Bronchial epithelial cell (primary cell): ENCODE data around the gene FAM131A. TPM values are rescaled to one million over a fixed set of nuclear protein-coding genes. Genes with fewer than 3 reads are reported as not detected.

Experiments used
- DNase-seq: peaks from one replicate; pipeline ENCODE4 v3.0.0-alpha.2; 2010; ENCODE audit warnings: low read depth
- FAIRE-seq: peaks from 2 replicates; lab custom pipeline; 2011; peaks lifted over from hg19 to GRCh38; lab: Jason Lieb, UNC
- H3K27me3 ChIP-seq: 2 replicates; pipeline ENCODE4 v1.5.1; 2011; ENCODE audit warnings: low read length; ENCODE audit not compliant: control insufficient read depth, insufficient read depth
- H3K36me3 ChIP-seq: 2 replicates; pipeline ENCODE4 v1.5.1; 2011; ENCODE audit warnings: low read length; ENCODE audit not compliant: control insufficient read depth, insufficient read depth
- H3K4me3 ChIP-seq: 2 replicates; pipeline ENCODE4 v1.5.1; 2011; ENCODE audit warnings: mild to moderate bottlenecking, low read depth, low read length, control low read depth
- total RNA-seq: library from RNA; depleted of rRNA; stranded (reverse); fragments of >200 nt; gene quantifications from 2 replicates; pipeline ENCODE4 v1.2.1, GENCODE V29; 2014
- TF ChIP-seq, protein P1 (sequence below): IDR thresholded peaks from 2 replicates; pipeline ENCODE4 v1.5.1; 2011; ENCODE audit warnings: mild to moderate bottlenecking, moderate library complexity, low read length, control low read depth, inconsistent platforms; ENCODE audit not compliant: insufficient read depth, severe bottlenecking

FAM131A gene
- total RNA-seq, 1 donor from 2014 or later: 18.2 TPM

DNA sequence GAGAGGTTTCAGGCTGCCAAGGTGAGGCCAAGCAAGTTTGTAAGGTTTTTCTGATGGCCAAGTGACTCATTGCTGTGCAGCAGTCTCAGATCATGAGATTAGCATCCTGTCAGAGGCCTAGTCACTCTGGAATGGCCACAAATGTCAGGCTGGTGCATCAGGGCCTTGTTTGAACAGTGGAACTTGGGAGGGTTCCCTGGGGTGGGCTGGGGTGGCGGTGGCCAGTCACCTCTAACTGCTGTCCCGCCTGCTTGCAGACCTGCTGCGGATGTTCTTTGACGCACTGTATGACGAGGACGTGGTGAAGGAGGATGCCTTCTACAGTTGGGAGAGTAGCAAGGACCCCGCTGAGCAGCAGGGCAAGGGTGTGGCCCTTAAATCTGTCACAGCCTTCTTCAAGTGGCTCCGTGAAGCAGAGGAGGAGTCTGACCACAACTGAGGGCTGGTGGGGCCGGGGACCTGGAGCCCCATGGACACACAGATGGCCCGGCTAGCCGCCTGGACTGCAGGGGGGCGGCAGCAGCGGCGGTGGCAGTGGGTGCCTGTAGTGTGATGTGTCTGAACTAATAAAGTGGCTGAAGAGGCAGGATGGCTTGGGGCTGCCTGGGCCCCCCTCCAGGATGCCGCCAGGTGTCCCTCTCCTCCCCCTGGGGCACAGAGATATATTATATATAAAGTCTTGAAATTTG is 2.8 kb upstream of the FAM131A start:
- FAIRE-seq: no peak
- Histone ChIP-seq H3K4me3 (no peak overlapping the region), H3K27me3 (no peaks in the 10 kb centered on the region), H3K36me3 (peaks cover 20% of the 10 kb centered on the region)
- peak; percentile 88 for DNase-seq
- TF ChIP-seq, protein P1, sequence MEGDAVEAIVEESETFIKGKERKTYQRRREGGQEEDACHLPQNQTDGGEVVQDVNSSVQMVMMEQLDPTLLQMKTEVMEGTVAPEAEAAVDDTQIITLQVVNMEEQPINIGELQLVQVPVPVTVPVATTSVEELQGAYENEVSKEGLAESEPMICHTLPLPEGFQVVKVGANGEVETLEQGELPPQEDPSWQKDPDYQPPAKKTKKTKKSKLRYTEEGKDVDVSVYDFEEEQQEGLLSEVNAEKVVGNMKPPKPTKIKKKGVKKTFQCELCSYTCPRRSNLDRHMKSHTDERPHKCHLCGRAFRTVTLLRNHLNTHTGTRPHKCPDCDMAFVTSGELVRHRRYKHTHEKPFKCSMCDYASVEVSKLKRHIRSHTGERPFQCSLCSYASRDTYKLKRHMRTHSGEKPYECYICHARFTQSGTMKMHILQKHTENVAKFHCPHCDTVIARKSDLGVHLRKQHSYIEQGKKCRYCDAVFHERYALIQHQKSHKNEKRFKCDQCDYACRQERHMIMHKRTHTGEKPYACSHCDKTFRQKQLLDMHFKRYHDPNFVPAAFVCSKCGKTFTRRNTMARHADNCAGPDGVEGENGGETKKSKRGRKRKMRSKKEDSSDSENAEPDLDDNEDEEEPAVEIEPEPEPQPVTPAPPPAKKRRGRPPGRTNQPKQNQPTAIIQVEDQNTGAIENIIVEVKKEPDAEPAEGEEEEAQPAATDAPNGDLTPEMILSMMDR: no peak

DNA sequence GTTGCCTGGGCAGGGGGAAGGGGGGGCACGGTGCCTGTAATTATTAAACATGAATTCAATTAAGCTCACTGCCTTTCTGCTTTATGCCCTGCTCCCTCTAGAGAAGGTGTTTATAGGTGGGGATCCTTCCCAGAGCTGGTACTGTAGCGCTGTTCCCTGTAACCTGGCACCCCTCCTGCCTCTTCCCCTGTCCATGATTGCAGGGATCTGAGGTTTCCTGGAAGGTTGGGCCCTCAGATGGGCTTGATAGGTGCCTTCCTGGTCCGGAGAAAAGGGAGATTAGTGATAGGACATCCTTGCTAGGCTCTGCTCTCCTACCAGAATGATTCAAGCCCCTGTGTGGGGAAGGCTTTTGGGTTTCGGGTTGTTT is 2.1 kb upstream of the FAM131A start:
- no peak for DNase-seq
- FAIRE-seq: no peak
- Histone ChIP-seq H3K27me3 (no peaks in the 10 kb centered on the region), H3K36me3 (peaks cover 20% of the 10 kb centered on the region), H3K4me3 (peak overlapping the region; percentile 75)
- TF ChIP-seq, protein P1: no peak

- FAIRE-seq (no peak), DNase-seq (peak; percentile 44)
- Histone ChIP-seq H3K27me3 (no peaks in the 10 kb centered on the region), H3K36me3 (peaks cover 20% of the 10 kb centered on the region), H3K4me3 (peak overlapping the region; percentile 75)
- TF ChIP-seq, protein P1: no peak
Measured at GRCh38 chr3:184335661-184336546, 1.5 kb upstream of the FAM131A start.

DNA sequence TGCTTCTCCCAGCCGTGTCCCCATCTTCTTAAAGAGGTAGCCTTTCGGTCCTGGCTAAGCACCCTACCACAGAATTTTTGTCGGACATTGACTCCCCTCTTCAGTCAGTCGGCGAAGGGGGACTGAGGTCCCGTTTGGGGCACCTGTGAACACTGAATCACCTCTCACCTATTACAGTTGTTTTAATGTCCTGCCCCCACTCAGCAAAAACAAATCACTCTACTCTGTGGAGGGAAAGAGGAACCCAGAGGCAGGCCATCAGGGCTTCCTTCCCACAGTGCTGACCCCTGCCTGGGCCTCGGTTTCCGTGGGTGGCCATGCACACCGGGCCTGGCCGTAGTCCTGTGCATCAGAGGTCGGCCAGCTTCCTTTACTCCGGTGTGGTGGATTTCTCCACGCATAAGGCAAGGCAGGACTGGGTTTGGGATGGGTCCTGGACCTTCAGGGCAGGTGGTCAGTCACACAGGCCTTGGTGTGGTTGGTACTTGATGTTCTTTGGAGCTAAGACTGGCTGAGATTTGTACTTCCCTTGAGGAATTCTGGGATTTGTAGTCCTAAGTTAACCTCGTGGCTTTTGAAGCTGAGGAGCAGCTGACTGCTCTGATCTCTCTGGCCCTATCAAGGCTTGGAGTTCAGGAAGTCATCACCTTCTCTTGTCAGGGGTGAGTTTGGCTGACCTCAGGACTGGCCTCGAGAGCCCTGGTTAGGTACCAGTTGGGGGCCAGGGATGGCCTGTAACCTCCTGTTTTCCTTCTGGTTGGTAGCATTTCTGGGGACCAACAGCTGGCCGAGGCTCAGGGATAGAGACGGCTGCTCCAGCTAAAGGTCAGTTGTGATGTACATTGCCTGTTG is 627 bp upstream of the FAM131A start:
- no peak for FAIRE-seq
- TF ChIP-seq, protein P1: no peak
- DNase-seq: peak; percentile 53

DNA sequence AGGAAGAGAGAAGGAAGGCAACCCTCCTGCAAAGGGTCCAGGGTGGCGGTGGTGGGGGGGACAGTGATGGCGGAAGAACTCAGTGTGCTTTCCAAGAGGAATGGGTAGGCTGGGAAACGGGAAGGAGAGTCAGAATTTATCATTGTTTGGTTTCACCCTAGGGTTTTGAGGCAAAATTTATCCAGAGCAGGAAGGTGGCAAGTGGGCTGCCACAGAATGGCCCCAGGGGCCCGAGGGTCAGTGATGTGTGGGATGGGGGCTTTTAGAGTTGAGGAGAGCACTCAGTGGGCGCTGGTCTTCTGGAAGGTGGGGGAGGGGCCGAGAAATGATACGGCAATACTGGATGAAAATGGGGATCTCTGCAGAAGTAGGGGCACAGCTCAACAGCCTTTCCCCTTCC is 581 bp downstream of the FAM131A start:
- Histone ChIP-seq H3K27me3 (no peaks in the 10 kb centered on the region), H3K4me3 (no peak overlapping the region), H3K36me3 (peaks cover 23% of the 10 kb centered on the region)
- TF ChIP-seq, protein P1: no peak
- FAIRE-seq (no peak), DNase-seq (no peak)

More for the DNA sequence above, 627 bp upstream of the FAM131A start:
- Histone ChIP-seq H3K27me3 (no peaks in the 10 kb centered on the region), H3K36me3 (peaks cover 23% of the 10 kb centered on the region), H3K4me3 (peak overlapping the region; percentile 75)
